Stimulated activated CD4-positive, alpha-beta T cell treated with anti-CD3 and anti-CD28 coated beads, Interleukin-12 subunit alpha, Interleukin-12 subunit beta, amount 100 ng/mL, for 24 hours (primary cell): ENCODE measurements around the gene KNTC1.
A peak's percentile ranks its signal among the peaks of the same experiment; 100 is the strongest.
"Not testable (repeated sequence)": the region's sequence is repeated elsewhere in the genome, so short reads cannot be mapped to it uniquely, and the experiment has no call there.

ENCODE experiments used
- DNase-seq, 2 experiments: peaks; one replicate each; pipeline ENCODE4 v3.0.0-alpha.2; 2020; ENCODE audit warnings: low read depth in 2 of 2

KNTC1 gene

DNA sequence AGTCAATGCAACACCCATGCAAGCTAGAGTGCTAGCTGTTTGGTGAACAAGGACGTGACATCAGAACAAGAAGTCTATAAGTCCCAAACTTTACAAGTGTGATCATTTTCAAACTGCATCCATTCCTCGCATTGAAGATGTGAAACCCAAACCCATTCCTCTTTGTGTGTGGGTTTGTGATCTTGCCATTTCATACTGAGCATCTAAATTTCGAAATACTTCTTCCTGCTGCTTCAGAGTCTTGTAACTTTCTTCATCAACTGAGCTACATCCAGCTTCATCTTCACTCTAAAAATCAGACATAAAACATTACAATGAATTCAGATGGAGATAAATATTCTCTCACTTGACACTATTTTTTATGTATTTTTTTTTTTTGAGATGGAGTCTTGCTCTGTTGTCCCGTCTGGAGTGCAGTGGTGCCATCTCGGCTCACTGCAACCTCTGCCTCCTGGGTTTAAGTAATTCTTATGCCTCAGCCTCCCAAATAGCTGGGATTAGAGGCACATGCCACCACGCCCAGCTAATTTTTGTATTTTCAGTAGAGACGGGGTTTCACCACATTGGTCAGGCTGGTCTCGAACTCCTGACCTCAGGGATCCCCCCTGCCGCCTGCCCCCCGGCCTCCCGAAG is 21.5 kb upstream of the KNTC1 start:
- no peak for DNase-seq

DNA sequence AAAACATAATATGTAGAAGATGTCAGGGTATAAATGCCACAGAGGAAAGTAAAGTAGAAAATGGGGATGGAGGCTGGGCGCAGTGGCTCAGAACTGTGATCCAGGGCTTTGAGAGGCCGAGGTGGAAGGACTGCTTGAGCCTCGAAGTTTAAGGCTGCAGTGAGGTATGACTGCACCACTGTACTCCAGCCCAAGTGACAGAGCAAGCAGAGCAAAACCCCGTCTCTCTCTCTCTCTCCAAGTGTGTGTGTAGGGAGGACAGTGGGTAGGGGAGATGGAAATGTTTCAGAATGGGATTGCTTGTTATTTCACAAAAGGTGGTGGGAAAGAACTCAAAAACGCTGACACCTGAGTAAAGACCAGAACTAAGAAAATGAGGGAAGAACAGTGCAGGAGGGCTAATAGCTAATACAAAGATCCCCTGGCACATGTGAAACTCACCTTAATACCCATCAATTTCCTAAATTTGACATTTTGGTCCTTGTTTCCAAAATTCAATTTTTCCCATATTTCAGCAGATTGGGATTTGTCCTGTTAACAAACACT is 20.6 kb upstream of the KNTC1 start:
- DNase-seq = no peak

DNA sequence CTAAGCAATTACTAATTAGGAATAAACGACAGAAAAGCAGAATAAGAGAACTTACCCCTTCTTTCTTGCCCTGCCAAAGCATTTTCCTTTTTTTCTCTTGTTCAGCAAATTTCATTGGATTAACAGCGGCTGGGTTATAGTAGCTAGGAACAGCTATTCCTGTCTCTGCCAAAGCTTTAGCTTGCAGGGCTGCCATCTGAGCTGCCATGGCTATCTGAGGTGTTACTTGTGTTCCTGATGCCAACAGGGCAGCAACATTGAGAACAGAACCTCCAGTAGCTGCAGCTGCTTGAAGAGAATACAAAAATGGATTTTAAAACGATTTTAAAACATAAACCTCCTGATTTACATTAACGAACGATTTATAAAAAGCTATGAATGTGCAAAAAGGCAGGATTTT is 18.9 kb upstream of the KNTC1 start:
- DNase-seq = no peak

DNA sequence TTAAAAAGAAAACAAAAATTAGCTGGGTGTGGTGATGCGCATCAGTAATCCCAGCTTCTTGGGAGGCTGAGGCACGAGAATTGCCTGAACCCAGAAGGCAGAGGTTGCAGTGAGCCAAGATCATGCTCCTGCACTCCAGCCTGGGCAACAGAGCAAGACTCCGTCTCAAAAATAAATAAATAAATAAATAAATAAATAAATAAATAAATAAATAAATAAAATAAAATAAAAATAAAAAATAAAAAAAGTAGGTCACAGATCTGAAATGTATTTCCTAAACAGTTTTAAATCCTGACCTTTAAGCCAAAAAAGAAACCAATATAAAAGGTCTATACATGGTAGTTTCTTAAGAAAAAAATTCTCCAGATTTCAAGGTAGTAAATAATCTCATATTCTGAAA is 14.0 kb upstream of the KNTC1 start:
- not testable (repeated sequence) for DNase-seq

DNA sequence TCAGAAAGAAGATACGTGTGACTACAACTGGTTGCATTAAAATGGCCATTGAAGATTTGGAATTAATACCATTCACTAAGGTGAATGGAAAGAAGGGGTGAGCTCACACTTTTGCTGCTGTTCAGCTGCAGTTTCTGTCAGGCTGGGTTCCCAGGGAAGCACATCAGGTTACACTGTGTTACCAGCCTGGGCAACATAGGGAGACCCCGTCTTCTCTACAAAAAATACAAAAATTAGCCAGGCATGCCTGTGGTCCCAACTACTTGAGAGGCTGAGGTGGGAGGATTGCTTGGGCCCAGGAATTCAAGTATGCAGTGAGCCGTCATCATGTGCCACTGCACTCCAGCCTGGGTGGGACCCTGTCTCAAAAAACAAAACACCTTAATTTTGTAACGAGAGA is 13.4 kb upstream of the KNTC1 start:
- DNase-seq = no peak

DNA sequence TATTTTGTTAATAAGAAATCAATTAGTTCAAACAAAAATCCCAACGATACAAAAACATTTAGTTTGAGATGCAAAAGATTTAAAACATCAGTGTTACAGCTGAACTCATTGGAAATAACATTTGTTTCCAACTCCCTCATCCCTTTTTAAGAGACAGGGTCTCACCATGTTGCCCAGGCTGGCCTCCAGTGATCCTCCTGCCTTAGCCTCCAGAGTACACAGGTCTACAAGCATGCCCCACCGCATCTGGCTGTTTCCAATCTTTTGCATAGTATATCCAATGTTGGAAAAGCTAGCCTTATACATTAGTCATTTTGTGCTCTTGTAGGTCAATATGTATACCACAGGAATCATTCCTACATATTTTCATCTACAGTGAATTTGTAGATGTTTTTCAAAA is 11.8 kb upstream of the KNTC1 start:
- no peak for DNase-seq

DNA sequence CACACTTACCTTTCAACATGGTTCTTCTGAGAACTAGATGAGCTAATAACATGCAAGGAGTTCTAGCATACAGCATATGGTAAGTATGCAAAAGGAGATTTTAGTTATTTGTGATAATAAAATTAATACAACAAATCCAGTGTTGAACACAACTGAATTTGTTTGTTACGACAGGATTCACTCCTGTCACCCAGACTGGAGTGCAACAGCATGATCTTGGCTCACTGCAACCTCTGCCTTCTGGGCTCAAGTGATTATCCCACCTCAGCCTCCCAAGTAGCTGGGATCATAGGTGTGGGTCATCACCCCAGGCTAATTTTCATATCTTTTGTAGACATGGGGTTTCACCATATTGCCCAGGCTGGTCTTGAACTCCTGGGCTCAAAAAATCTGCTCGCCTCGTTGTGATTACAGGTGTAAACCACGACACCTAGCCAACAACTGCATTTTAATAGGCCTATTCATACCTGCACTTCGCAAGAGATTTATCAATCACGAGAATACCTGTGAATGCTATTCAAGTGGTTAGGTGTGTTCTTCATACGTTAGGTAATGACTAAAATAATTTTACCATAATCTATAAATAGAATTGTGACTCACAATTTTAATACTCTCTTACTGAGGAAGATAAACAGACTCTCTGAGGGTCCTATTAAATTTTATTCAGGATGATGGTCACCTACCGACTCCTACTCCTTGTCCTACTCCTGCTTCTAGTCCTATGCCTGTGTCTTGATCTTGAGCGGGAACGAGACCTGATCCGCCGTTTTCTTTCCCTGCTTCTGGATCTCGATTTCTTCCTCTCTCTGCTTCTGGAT is 10.3 kb upstream of the KNTC1 start:
- no peak for DNase-seq

DNA sequence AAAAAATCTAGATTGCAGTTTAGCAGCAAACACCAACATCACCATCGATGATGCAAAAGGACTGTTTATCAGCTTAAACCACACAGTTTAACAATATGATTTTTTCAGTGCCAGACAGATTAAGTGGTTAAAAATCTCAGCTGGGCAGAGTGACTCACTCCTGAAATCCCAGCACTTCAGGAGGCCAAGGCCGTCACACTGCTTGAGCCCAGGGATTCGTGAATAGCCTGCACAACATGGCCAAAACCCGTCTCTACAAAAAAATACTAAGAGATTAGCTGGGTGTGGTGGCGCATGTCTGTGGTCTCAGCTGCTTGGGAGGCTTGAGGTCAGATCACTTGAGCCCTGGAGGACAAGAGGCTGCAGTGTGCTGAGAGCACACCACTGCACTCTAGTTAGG is 9.2 kb upstream of the KNTC1 start:
- DNase-seq = no peak

DNA sequence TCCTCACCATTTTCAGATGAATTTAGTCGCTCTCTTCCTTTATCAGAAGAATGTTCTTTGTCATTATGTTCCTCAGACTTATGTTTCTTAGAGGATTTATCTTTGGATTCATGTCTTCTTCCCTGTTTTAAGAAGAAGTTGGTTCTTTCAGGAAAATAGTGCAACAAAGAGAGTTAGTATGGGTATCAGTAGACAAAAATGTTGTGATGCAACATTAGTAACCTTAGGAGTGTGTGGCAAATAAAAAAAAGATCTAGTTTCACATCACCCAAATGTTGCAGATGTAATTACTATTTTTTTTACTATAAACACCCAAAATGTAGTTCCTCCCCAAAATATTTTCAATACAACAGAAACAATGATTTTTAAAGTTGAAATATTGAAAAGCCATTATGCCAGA is 8.1 kb upstream of the KNTC1 start:
- no peak for DNase-seq

DNA sequence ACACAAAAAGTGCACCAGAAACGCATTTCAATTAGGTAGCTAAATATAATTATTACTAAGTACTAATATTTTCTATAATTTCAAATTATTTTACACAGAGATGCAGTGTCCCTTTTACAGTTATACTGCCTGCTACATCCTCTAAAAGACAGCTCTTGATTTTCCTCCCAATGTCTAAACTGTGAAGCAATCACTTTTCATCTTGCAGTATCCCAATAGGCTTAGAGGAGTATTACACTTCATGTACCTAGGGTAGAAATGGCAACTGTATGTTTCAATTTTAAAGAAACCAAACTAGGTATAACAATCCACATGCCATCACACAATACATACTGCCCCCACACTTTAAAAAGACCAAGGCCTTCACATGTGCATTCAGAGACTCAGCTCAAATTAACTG is 7.6 kb upstream of the KNTC1 start:
- DNase-seq = no peak

DNA sequence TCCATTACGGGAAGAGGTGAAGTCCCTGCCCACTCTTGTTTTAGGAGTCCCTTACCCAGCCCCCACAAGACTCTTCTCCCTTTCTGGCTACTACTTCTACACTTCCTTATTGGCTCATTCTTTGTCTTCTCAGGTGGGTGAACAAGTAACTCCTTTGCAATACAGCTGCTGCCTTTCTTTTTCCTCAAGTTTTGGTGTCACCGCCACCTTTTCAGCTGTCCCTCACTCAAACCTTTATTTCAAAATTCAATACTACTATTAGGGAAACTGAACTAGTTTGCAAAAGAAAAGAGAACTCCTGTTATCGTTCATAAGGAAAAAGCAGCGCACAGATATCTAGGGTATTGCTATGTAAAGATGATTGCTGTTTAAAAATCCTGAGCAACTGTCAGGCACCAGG is 6.4 kb upstream of the KNTC1 start:
- no peak for DNase-seq

DNA sequence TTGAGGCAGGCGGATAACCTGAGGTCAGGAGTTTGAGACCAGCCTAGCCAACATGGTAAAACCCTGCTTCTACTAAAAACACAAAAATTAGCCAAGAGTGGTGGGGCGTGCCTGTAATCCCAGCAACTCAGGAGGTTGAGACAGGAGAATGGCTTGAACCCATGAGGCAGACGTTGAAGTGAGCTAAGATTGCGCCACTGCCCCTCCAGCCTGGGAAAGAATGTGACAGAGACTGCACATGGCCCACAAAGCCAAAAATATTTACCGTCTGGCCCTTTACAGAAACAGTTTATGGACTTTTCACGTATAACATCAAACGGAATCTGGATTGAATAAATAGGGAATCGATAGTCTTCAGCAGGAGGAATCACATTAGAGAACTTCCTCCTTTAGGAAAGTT is 3.8 kb upstream of the KNTC1 start:
- DNase-seq = no peak

DNA sequence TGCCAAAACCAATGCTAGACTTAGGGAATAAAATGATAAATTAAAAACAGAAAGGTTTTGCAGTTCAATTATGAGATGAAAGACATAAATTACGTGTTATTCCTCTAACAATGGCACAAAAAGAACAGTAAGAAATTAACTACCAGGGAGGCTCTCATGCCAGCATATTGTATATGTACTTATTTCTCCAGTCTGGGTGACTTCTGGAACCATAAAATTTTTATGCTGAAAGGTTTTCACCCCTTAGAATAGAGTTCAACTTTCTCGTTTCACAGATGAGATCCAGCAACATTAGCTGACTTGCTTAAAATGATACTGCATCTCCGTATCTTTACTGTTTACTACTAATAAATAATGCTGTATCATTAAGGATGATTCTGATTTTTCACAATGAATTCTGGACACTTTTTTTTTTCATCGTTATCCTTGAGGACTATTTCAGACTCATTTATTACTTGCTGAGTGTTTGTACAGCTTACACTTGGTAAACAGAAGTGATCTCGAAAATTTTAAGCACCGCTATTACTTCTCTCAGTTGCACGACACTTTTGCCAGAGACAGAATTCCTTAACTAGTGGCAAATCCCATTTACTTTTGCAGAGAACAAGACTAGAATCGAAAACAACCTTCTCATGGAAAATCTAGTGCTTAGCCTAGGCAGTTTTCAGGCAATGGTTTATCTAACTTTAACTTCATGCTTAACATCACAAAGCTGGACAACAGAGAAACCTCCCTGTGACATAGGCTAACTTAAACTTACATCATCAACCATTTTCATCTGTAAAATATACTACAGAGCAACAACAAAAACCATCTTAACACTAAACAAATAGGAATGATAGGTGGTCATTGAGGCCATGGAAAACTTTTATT is 3.0 kb upstream of the KNTC1 start:
- no peak for DNase-seq

DNA sequence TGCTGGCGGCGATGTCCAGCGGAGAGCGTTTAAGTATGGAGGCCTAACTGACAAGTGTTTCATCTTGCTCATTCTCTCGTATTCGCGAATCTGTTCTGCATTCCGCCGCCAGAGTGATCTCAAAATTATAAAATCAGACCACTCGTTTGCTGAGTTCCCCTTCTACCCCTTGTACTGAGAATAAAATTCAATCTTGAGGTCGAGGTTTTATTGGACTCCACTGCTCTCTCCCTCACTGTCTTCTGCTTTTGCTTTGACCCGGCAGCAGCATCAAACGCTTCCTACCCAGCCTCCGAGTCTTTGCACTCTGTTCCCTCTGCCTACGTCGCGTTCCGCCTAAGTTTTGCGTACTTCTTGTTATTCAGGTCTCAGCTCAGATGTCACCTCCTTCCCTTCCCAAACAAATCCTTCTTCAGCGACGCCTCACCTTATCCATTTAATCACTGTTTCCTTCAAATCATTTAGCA is 462 bp downstream of the KNTC1 start:
- peak in 1 of 2 experiments; percentile 22 for DNase-seq

DNA sequence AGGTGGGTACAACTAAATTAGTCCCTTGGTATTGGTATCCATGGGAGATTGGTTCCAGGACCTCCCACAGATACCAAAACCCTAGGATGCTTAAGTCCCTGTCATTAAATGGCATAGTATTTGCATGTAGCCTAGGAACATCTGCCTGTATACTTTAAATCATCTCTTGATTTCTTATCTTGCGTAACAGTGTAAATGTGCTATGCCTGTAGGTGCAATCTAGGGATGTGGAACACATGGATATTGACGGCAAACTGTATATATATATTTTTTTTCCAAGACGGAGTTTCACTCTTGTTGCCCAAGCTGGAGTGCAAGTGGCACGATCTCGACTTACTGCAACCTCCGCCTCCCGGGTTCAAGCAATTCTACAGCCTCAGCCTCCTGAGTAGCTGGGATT is 1.5 kb downstream of the KNTC1 start:
- DNase-seq = no peak

DNA sequence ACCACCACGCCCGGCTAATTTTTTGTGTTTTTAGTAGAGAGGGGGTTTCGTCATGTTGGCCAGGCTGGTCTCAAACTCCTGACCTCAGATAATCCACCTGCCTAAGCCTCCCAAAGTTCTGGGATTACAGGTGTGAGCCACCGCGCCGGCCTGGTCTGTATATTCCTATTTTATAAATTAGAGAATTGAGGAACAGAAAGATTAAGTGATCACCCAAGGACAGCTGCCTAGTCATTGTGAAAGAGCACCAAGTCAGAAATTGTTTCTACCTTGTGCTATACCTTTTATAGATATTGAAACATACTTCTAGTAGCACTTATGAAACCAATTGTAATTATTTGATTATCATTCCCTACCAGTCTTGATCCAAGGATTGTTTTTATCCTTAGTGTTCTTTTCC is 1.9 kb downstream of the KNTC1 start:
- no peak for DNase-seq

DNA sequence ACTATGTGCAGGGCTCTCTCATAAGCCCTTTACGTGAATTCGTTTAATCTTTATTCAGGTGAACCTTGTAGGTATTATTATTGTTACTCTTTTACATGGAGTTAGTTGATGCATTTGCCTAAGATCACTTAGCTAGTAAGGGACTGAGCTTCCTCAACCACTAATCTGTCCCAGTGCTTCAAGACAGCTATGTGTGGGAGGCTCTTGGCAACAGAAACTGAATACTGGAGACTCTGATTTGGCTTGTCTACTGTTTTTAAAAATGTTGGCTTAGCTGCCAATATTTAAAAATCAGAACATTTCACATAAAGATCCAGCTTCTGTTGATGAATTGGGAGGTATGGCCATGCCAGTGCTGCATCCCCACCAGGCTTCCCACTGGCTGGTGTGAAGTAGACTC is 6.8 kb downstream of the KNTC1 start:
- DNase-seq = no peak

DNA sequence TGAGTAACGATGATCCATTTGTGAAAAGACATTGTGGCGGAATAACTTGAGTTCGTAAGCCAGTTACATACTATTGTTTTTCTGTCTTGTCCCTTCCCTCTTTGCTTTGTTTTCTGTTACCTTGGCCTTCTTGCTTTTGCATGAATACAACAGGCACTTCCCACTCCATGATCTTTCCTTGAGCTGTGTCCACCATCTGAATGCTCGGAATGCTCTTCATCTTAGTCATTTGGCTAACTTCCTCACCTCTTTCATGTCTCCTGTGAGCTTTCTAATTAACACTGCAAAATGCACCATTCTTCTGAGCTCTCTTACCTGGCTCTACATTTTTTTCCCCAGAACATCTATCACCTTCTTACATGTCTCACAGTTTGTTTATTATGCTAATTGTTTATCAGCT is 10.0 kb downstream of the KNTC1 start:
- DNase-seq = no peak

DNA sequence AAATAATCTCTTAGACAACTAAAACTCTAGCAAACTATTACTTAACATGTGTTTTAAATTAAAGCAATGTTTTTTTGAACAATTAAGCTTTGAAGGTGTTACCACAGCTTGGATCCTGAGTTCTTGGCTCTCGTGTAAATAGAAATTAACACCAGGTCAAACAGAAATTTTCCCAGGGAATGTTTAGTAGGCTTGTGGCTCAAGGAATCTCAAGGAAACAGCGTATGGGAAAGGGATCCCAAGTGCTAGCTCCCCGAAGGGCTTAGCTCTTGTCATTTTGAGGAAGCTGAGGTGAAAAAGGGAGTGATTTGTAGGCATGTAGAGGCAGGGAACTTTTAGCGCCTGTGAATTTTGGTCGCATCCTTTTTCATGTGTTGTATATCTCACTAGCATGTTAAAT is 11.4 kb downstream of the KNTC1 start:
- no peak for DNase-seq

DNA sequence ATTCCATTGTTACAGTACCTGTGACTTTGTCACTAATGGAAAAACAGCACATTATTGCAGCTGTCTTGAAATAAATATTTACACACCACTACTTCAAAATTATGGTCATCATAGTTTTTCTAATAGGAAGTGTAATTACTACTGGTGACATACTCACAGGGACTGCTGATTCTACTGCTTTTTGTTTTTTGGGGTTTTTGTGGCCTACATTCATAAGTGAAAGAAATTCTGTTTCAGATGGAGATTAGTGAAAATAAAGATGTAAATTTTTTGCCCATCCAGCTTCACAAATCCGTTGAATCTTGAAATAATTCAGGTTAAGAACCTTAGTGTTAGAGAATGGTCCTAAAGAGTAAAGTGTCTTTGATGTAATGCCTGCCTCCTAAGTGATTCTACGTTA is 17.5 kb downstream of the KNTC1 start:
- DNase-seq = no peak

DNA sequence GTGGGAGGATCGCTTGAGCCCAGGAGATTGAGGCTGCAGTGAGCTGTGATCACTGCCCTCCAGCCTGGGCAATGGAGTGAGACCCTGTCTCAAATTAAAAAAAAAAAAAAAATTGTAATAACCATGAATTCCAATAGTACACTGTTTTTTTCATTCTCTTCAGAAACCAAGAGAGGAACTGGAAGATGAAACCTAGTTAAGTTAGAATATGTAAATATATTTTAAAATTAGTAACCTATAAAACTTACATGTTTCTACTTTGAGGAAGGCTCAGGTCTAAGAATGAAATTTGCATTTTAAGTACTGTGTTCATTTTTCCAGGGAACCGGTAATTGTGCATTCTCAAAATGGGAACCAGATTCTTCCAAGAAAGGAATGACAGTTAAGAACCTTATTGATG is 18.8 kb downstream of the KNTC1 start:
- DNase-seq = no peak

DNA sequence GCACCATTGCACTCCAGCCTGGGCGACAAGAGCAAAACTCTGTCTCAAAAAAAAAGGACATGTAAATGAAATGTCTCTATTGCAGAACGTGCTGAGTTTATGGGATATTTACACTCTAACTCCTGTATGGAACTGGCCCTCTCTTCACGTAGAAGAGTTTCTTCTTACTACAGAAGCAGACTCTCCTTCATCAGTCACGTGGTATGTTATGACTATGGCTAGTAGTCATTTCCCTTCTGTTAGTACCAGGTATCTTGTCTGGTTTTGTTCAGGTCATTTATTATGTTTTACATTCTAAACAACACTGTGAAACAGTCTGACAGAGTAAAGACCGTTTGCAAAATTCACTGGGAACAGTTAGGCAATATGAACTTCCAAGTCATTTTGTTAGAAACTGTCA is 20.3 kb downstream of the KNTC1 start:
- DNase-seq = no peak
